IMR-90 (cell line): Measurements from ENCODE around the gene SNX27. TPM values are rescaled to one million over a fixed set of nuclear protein-coding genes. Genes with fewer than 3 reads are reported as not detected.

Source experiments
- ATAC-seq: fragments of 200-7000 bp; cut with Tn5 transposase; 2 replicates; pipeline ENCODE4 v1.9.1; 2020; ENCODE audit warnings: low read depth, mild to moderate bottlenecking, moderate library complexity
- BruUV-seq: library from RNA; stranded (reverse); fragments of 400-500 nt; replicated peaks from 2 replicates; lab custom pipeline; 2021; lab: Mats Ljungman, UMichigan
- CTCF ChIA-PET: fragments of 300-600 bp; formaldehyde crosslinking; extraction: SDS; loops from one replicate; lab custom pipeline; 2021; ENCODE audit warnings: antibody characterized with exemption; lab: Yijun Ruan, JAX
- POLR2A ChIA-PET: fragments of 300-600 bp; sonication (Branson Sonifier 250); formaldehyde crosslinking; loops from one replicate; lab custom pipeline; 2022; ENCODE audit warnings: antibody characterized with exemption; ENCODE audit not compliant: unreplicated experiment; lab: Charles Lee
- DNase-seq: peaks from one replicate; pipeline ENCODE4 v3.0.0; 2013
- H2AFZ ChIP-seq: replicated peaks from 2 replicates; pipeline ENCODE3; 2013; ENCODE audit warnings: low read length, mild to moderate bottlenecking; ENCODE audit not compliant: poor library complexity
- H2AK5ac ChIP-seq: 2 replicates; pipeline ENCODE4 v1.6.1; 2013; ENCODE audit warnings: low read depth, low read length, inconsistent platforms
- H2AK9ac ChIP-seq: replicated peaks from 2 replicates; pipeline ENCODE3; 2013; ENCODE audit warnings: mild to moderate bottlenecking, low read depth, low read length, moderate library complexity; ENCODE audit not compliant: poor library complexity
- H2BK120ac ChIP-seq: 2 replicates; pipeline ENCODE4 v1.6.1; 2013; ENCODE audit warnings: low read depth, low read length, inconsistent platforms
- H2BK15ac ChIP-seq: 3 replicates; pipeline ENCODE4 v1.6.1; 2013; ENCODE audit warnings: low read depth, low read length, inconsistent platforms
- H2BK20ac ChIP-seq: 2 replicates; pipeline ENCODE4 v1.6.1; 2013; ENCODE audit warnings: low read depth, mild to moderate bottlenecking, inconsistent platforms, low read length, moderate library complexity
- H2BK5ac ChIP-seq: 2 replicates; pipeline ENCODE4 v1.6.1; 2013; ENCODE audit warnings: mild to moderate bottlenecking, low read depth, low read length, inconsistent platforms; ENCODE audit not compliant: poor library complexity, severe bottlenecking
- H3K14ac ChIP-seq: replicated peaks from 2 replicates; pipeline ENCODE4 v1.6.1; 2013; ENCODE audit warnings: low read depth, low read length, inconsistent platforms
- H3K18ac ChIP-seq: 2 replicates; pipeline ENCODE4 v1.6.1; 2013; ENCODE audit warnings: low read depth, low read length, control low read depth
- H3K23ac ChIP-seq: 2 replicates; pipeline ENCODE4 v1.6.1; 2013; ENCODE audit warnings: low read depth, low read length, inconsistent platforms
- H3K27ac ChIP-seq: 2 replicates; pipeline ENCODE4 v1.5.1; 2013; ENCODE audit warnings: mild to moderate bottlenecking, control low read depth, low read length; ENCODE audit not compliant: insufficient read depth
- H3K27me3 ChIP-seq: 2 replicates; pipeline ENCODE4 v1.6.1; 2013; ENCODE audit warnings: low read length; ENCODE audit not compliant: control insufficient read depth, insufficient read depth
- H3K36me3 ChIP-seq: 2 replicates; pipeline ENCODE4 v1.6.1; 2013; ENCODE audit warnings: low read length, mixed read lengths; ENCODE audit not compliant: control insufficient read depth, insufficient read depth
- H3K4ac ChIP-seq: 2 replicates; pipeline ENCODE4 v1.6.1; 2013; ENCODE audit warnings: low read depth, low read length, inconsistent platforms
- H3K4me1 ChIP-seq: 2 replicates; pipeline ENCODE4 v1.6.1; 2013; ENCODE audit warnings: low read length, mixed read lengths; ENCODE audit not compliant: control insufficient read depth, insufficient read depth
- H3K4me2 ChIP-seq: 2 replicates; pipeline ENCODE4 v1.6.1; 2013; ENCODE audit warnings: low read depth, mild to moderate bottlenecking, control low read depth, low read length, moderate library complexity
- H3K4me3 ChIP-seq: 2 replicates; pipeline ENCODE4 v1.5.1; 2013; ENCODE audit warnings: low read depth, mild to moderate bottlenecking, control low read depth, low read length, moderate library complexity; ENCODE audit not compliant: insufficient read depth
- H3K56ac ChIP-seq: 2 replicates; pipeline ENCODE4 v1.6.1; 2013; ENCODE audit warnings: low read length, inconsistent platforms; ENCODE audit not compliant: insufficient read depth; ENCODE audit errors: extremely low read depth
- H3K79me1 ChIP-seq, 2 experiments: 2 replicates each; pipeline ENCODE4 v1.6.1; 2013; ENCODE audit warnings: low read length in 2 of 2, inconsistent platforms in 1 of 2, low read depth in 1 of 2
- H3K9ac ChIP-seq: 2 replicates; pipeline ENCODE4 v1.6.1; 2013; ENCODE audit warnings: low read depth, low read length, control low read depth
- H3K9me1 ChIP-seq: 2 replicates; pipeline ENCODE4 v1.6.1; 2013; ENCODE audit warnings: low read length, inconsistent platforms; ENCODE audit not compliant: insufficient read depth
- H3K9me3 ChIP-seq: 2 replicates; pipeline ENCODE4 v1.6.1; 2013; ENCODE audit warnings: low read length; ENCODE audit not compliant: control insufficient read depth, insufficient read depth
- H4K20me1 ChIP-seq: 2 replicates; pipeline ENCODE4 v1.6.1; 2013; ENCODE audit warnings: low read length, inconsistent platforms; ENCODE audit not compliant: insufficient read depth
- H4K5ac ChIP-seq: 2 replicates; pipeline ENCODE4 v1.6.1; 2013; ENCODE audit warnings: mild to moderate bottlenecking, low read depth, low read length, control low read depth
- H4K8ac ChIP-seq, 2 experiments: 2 replicates each; pipeline ENCODE4 v1.6.1; 2013; ENCODE audit warnings: low read depth in 2 of 2, low read length in 2 of 2, control low read depth in 1 of 2, inconsistent platforms in 1 of 2
- H4K91ac ChIP-seq: 2 replicates; pipeline ENCODE4 v1.6.1; 2013; ENCODE audit warnings: low read depth, low read length, inconsistent platforms; ENCODE audit not compliant: insufficient read depth
- BHLHE40 ChIP-seq: fragments of 150-350 bp; IDR thresholded peaks from 2 replicates; pipeline ENCODE4 v1.6.1; 2016; ENCODE audit warnings: mild to moderate bottlenecking, low read depth, low read length
- CEBPB ChIP-seq: IDR thresholded peaks from 2 replicates; pipeline ENCODE4 v1.6.1; 2012; ENCODE audit warnings: low read depth, low read length, improper control_type of control experiment
- CHD1 ChIP-seq: IDR thresholded peaks from 2 replicates; pipeline ENCODE4 v1.6.1; 2012; ENCODE audit warnings: low read depth, low read length, improper control_type of control experiment
- FOS ChIP-seq: fragments of 150-350 bp; IDR thresholded peaks from 2 replicates; pipeline ENCODE4 v1.6.1; 2016; ENCODE audit warnings: low read depth, low read length
- MAFK ChIP-seq: IDR thresholded peaks from 2 replicates; pipeline ENCODE4 v1.6.1; 2012; ENCODE audit warnings: low read depth, low read length, improper control_type of control experiment
- MAZ ChIP-seq: IDR thresholded peaks from 2 replicates; pipeline ENCODE4 v1.6.1; 2012; ENCODE audit warnings: low read depth, mild to moderate bottlenecking, low read length, improper control_type of control experiment, moderate library complexity, borderline replicate concordance
- MXI1 ChIP-seq: IDR thresholded peaks from 2 replicates; pipeline ENCODE4 v1.6.1; 2012; ENCODE audit warnings: low read depth, mild to moderate bottlenecking, low read length, moderate library complexity, borderline replicate concordance
- NFE2L2 ChIP-seq: fragments of 150-350 bp; IDR thresholded peaks from 2 replicates; pipeline ENCODE4 v1.6.1; 2016; ENCODE audit warnings: low read depth, mild to moderate bottlenecking, low read length
- POLR2A ChIP-seq: IDR thresholded peaks from 2 replicates; pipeline ENCODE4 v1.6.1; 2012; ENCODE audit warnings: mild to moderate bottlenecking, low read depth, low read length
- RAD21 ChIP-seq: IDR thresholded peaks from 2 replicates; pipeline ENCODE4 v1.6.1; 2012; ENCODE audit warnings: low read length, improper control_type of control experiment
- RFX5 ChIP-seq: IDR thresholded peaks from 2 replicates; pipeline ENCODE4 v1.8.0; 2012; ENCODE audit warnings: low read depth, mild to moderate bottlenecking, low read length, moderate library complexity
- SMC3 ChIP-seq: fragments of 150-350 bp; IDR thresholded peaks from 2 replicates; pipeline ENCODE4 v1.6.1; 2016; ENCODE audit warnings: low read depth, mild to moderate bottlenecking, antibody characterized with exemption, low read length, moderate library complexity
- whole genome bisulfite sequencing, 2 experiments: methylation state at CpG; one replicate each; pipeline versions ENCODE4 v1.1.5 to v1.1.7; 2013; ENCODE audit warnings: missing lambda C conversion rate in 2 of 2; ENCODE audit not compliant: insufficient read length in 1 of 2; ENCODE audit errors: extremely low coverage in 2 of 2; 5-methylcytosine and 5-hydroxymethylcytosine counted together
- dilution Hi-C: fragments of 300-500 bp; cut with HindIII; formaldehyde crosslinking; loops from one replicate; pipeline ENCODE4 v1.14.3; 2018; ENCODE audit warnings: low sequenced_read_pairs; ENCODE audit not compliant: unreplicated experiment
- in situ Hi-C: fragments of 300-500 bp; cut with MboI; formaldehyde crosslinking; loops from 3 replicates; pipeline ENCODE4 v1.14.3; 2019; ENCODE audit warnings: low sequenced_read_pairs, inconsistent platforms, mixed read lengths
- intact Hi-C: fragments of 100-400 bp; cut with micrococcal nuclease; formaldehyde crosslinking; loops from 2 replicates; pipeline ENCODE4 v1.10.0; 2022
- polyA plus RNA-seq, 3 experiments: library from polyadenylated mRNA; depleted of rRNA; stranded (reverse); fragments of >200 nt; gene quantifications; 2 replicates each; pipeline ENCODE4 v1.2.3, GENCODE V29; 2012; ENCODE audit warnings: low replicate concordance in 1 of 3
- total RNA-seq: library from RNA; depleted of rRNA; stranded (reverse); fragments of >200 nt; gene quantifications from 2 replicates; pipeline ENCODE4 v1.2.3, GENCODE V29; 2012
- TF ChIP-seq, protein P1 (sequence below): conservative IDR thresholded peaks from 2 replicates; pipeline ENCODE4 v1.5.1; 2012; ENCODE audit warnings: mild to moderate bottlenecking, low read depth, low read length, improper control_type of control experiment
- TF ChIP-seq, protein P2 (sequence below): fragments of 150-350 bp; IDR thresholded peaks from 2 replicates; pipeline ENCODE4 v1.6.1; 2016; ENCODE audit warnings: low read depth, mild to moderate bottlenecking, low read length, moderate library complexity, borderline replicate concordance
- TF ChIP-seq, protein P3 (sequence below): fragments of 150-350 bp; IDR thresholded peaks from 2 replicates; pipeline ENCODE4 v1.6.1; 2017; ENCODE audit warnings: mild to moderate bottlenecking, antibody characterized with exemption, low read length, low read depth

SNX27 gene
- total and polyA plus RNA-seq, 2 of the 4 experiments (the other 2 are of a cell fraction) = 12.3 to 25.6 TPM

DNA sequence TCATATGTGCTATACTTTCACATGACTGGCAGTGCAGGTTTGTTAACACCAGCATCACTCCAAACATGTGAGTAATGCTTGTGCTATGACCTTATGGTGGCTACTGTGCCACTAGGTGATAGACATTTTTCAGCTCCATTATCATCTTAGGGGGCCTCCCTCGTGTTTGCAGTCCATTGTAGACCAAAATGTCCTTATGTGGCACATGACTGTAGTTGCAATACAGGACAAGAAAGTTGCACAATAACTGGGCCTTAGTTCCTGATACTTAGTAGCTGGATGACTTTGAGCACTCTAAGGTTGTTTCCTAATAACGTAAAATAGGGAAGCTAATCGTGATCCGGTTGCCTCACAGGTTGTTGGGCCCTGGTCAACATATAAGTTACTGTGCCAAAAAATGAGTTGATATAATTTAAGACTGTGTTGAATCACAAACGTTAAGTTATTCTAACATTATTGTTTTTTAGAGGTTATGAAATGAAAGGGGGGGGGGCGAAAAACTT is 511 bp upstream of the SNX27 start:
- peak overlapping the region; percentile 1; the same call in 1 of the 3 replicates for H2BK15ac ChIP-seq
- peak overlapping the region; percentile 97 for H2AFZ ChIP-seq
- DNase-seq (peak; percentile 58), ATAC-seq (no peak)
- H3K36me3 ChIP-seq = no peaks in the 10 kb centered on the region
- in situ Hi-C loops (no loop called here), dilution Hi-C loops (no loop called here), intact Hi-C loops (no loop called here)
- H3K27ac ChIP-seq = peak overlapping the region; percentile 60; the same call in 1 of the 2 replicates
- peaks cover 9 to 43% of the 10 kb centered on the region in 2 experiments; a peak in 3 of 4 replicates for H3K79me1 ChIP-seq
- H3K23ac ChIP-seq = no peak overlapping the region
- BruUV-seq = no TSS peak
- H3K9ac ChIP-seq = no peak overlapping the region; the same call in 1 of the 2 replicates
- ChIA-PET CTCF (interaction anchor here (1.4 kb wide), 1 partner anchor 18 kb away, joined by 7 read pairs; no protein-coding TSS in a partner anchor), POLR2A (no interaction called here)
- peaks cover 10% of the 10 kb centered on the region for H3K4me1 ChIP-seq
- H3K14ac ChIP-seq = peak overlapping the region; percentile 57
- H3K4me3 ChIP-seq = no peak overlapping the region; the same call in 1 of the 2 replicates
- peak overlapping the region; percentile 82; the same call in 1 of the 2 replicates for H3K4ac ChIP-seq
- H2BK120ac ChIP-seq = peak overlapping the region; percentile 48
- H4K91ac ChIP-seq = peak overlapping the region; percentile 46; the same call in 1 of the 2 replicates
- H2BK5ac ChIP-seq = peak overlapping the region; percentile 70
- H4K20me1 ChIP-seq = peaks cover 10% of the 10 kb centered on the region; the same call in 1 of the 2 replicates
- peak overlapping the region; percentile 56 to 61 for H4K8ac ChIP-seq
- peak overlapping the region; percentile 37; the same call in 1 of the 2 replicates for H3K4me2 ChIP-seq
- H3K9me3 ChIP-seq = no peaks in the 10 kb centered on the region
- peaks cover 14% of the 10 kb centered on the region; the same call in 1 of the 2 replicates for H3K9me1 ChIP-seq
- H3K18ac ChIP-seq = peak overlapping the region; percentile 40; the same call in 1 of the 2 replicates
- H3K27me3 ChIP-seq = no peaks in the 10 kb centered on the region
- WGBS, 2 experiments = 0% methylated on average over 1 of the region's 6 CpGs; no CpG with 5 or more reads in 1 of the 2 experiments
- no peak overlapping the region for H3K56ac ChIP-seq
- H2AK9ac ChIP-seq = peak overlapping the region; percentile 13
- H2AK5ac ChIP-seq = peak overlapping the region; percentile 40; the same call in 1 of the 2 replicates
- peak overlapping the region; percentile 38; the same call in 1 of the 2 replicates for H2BK20ac ChIP-seq
- H4K5ac ChIP-seq = peak overlapping the region; percentile 50
- TF ChIP-seq SMC3 = no peak
- TF ChIP-seq, protein P1, sequence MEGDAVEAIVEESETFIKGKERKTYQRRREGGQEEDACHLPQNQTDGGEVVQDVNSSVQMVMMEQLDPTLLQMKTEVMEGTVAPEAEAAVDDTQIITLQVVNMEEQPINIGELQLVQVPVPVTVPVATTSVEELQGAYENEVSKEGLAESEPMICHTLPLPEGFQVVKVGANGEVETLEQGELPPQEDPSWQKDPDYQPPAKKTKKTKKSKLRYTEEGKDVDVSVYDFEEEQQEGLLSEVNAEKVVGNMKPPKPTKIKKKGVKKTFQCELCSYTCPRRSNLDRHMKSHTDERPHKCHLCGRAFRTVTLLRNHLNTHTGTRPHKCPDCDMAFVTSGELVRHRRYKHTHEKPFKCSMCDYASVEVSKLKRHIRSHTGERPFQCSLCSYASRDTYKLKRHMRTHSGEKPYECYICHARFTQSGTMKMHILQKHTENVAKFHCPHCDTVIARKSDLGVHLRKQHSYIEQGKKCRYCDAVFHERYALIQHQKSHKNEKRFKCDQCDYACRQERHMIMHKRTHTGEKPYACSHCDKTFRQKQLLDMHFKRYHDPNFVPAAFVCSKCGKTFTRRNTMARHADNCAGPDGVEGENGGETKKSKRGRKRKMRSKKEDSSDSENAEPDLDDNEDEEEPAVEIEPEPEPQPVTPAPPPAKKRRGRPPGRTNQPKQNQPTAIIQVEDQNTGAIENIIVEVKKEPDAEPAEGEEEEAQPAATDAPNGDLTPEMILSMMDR = no peak
- peak; percentile 27; the same call in 1 of the 2 replicates for TF ChIP-seq BHLHE40
- TF ChIP-seq CEBPB = peak; percentile 99
- TF ChIP-seq, protein P2, sequence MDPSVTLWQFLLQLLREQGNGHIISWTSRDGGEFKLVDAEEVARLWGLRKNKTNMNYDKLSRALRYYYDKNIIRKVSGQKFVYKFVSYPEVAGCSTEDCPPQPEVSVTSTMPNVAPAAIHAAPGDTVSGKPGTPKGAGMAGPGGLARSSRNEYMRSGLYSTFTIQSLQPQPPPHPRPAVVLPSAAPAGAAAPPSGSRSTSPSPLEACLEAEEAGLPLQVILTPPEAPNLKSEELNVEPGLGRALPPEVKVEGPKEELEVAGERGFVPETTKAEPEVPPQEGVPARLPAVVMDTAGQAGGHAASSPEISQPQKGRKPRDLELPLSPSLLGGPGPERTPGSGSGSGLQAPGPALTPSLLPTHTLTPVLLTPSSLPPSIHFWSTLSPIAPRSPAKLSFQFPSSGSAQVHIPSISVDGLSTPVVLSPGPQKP = no peak
- TF ChIP-seq POLR2A = no peak
- TF ChIP-seq FOS = no peak
- TF ChIP-seq RFX5 = no peak
- no peak for TF ChIP-seq CHD1
- TF ChIP-seq MAFK = no peak
- no peak for TF ChIP-seq RAD21
- no peak for TF ChIP-seq MAZ
- no peak for TF ChIP-seq MXI1
- TF ChIP-seq NFE2L2 = no peak
- TF ChIP-seq, protein P3, sequence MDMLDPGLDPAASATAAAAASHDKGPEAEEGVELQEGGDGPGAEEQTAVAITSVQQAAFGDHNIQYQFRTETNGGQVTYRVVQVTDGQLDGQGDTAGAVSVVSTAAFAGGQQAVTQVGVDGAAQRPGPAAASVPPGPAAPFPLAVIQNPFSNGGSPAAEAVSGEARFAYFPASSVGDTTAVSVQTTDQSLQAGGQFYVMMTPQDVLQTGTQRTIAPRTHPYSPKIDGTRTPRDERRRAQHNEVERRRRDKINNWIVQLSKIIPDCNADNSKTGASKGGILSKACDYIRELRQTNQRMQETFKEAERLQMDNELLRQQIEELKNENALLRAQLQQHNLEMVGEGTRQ = peak; percentile 29; the same call in 1 of the 2 replicates
